Measurements from ENCODE around the gene TRMT44. TPM values are rescaled to one million over a fixed set of nuclear protein-coding genes. Genes with fewer than 3 reads are reported as not detected.

TRMT44 gene
- total RNA-seq, 6 donors from 2014 or later = 22.8 to 81.7 (median 30.2) TPM

- WGBS, 2 donors = 93 to 96% methylated on average over 9 of the region's 9 CpGs
- no peak for DNase-seq
- H3K36me3 ChIP-seq = peaks cover 3 to 90% (median 50%) of the 10 kb centered on the region in 4 donors
- H3K4me1 ChIP-seq = peaks cover 0 to 3% (median 0%) of the 10 kb centered on the region in 4 donors
- no peaks in the 10 kb centered on the region for H3K27me3 ChIP-seq
- H3K4me3 ChIP-seq = no peak overlapping the region
- TF ChIP-seq POLR2A (IDR thresholded peaks at IDR 0.05) (no peak), EP300 (IDR thresholded peaks at IDR 0.05) (no peak), POLR2AphosphoS5 (IDR thresholded peaks at IDR 0.05) (no peak)
- TF ChIP-seq, protein P1, sequence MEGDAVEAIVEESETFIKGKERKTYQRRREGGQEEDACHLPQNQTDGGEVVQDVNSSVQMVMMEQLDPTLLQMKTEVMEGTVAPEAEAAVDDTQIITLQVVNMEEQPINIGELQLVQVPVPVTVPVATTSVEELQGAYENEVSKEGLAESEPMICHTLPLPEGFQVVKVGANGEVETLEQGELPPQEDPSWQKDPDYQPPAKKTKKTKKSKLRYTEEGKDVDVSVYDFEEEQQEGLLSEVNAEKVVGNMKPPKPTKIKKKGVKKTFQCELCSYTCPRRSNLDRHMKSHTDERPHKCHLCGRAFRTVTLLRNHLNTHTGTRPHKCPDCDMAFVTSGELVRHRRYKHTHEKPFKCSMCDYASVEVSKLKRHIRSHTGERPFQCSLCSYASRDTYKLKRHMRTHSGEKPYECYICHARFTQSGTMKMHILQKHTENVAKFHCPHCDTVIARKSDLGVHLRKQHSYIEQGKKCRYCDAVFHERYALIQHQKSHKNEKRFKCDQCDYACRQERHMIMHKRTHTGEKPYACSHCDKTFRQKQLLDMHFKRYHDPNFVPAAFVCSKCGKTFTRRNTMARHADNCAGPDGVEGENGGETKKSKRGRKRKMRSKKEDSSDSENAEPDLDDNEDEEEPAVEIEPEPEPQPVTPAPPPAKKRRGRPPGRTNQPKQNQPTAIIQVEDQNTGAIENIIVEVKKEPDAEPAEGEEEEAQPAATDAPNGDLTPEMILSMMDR (IDR thresholded peaks at IDR 0.05) = no peak
- no peaks in the 10 kb centered on the region for H3K9me3 ChIP-seq
- no peak for ATAC-seq (ENCODE audit: low FRiP score in 2 of 2)
- no peak overlapping the region for H3K27ac ChIP-seq
These were observed 23.2 kb downstream of the TRMT44 start for GRCh38 chr4:8463811-8464210.

DNA sequence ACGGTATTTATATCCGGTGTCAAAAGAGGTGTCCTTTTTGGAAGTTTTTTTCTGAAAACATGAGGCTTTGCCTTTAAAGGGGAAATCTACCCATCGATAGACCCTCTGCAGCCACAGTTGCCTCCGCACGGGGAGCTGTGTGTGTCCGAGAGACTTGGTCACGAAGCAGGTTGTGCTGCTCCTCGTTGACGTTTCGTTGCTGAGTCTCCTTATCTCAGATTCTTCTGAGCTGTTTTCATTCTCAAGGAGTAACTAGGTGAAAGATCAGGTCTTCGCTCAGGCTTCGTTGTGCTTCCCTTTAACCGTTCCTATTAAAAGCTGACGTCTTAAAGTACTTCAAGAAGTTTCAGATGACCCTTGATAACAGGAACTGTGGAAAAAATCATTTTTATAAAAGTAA, 23.8 kb downstream of the TRMT44 start:
- H3K4me1 ChIP-seq = peaks cover 0 to 3% (median 0%) of the 10 kb centered on the region in 4 donors
- no peak for ATAC-seq (ENCODE audit: low FRiP score in 2 of 2)
- H3K27me3 ChIP-seq = no peaks in the 10 kb centered on the region
- 89 to 91% methylated on average over 14 of the region's 14 CpGs for WGBS, 2 donors
- H3K9me3 ChIP-seq = no peaks in the 10 kb centered on the region
- no peak overlapping the region for H3K27ac ChIP-seq
- no peak overlapping the region for H3K4me3 ChIP-seq
- H3K36me3 ChIP-seq = peaks cover 3 to 90% (median 50%) of the 10 kb centered on the region in 4 donors
- TF ChIP-seq POLR2A (IDR thresholded peaks at IDR 0.05) (no peak), POLR2AphosphoS5 (IDR thresholded peaks at IDR 0.05) (no peak), EP300 (IDR thresholded peaks at IDR 0.05) (no peak)
- TF ChIP-seq, protein P1 (IDR thresholded peaks at IDR 0.05) = no peak
- DNase-seq = no peak

DNA sequence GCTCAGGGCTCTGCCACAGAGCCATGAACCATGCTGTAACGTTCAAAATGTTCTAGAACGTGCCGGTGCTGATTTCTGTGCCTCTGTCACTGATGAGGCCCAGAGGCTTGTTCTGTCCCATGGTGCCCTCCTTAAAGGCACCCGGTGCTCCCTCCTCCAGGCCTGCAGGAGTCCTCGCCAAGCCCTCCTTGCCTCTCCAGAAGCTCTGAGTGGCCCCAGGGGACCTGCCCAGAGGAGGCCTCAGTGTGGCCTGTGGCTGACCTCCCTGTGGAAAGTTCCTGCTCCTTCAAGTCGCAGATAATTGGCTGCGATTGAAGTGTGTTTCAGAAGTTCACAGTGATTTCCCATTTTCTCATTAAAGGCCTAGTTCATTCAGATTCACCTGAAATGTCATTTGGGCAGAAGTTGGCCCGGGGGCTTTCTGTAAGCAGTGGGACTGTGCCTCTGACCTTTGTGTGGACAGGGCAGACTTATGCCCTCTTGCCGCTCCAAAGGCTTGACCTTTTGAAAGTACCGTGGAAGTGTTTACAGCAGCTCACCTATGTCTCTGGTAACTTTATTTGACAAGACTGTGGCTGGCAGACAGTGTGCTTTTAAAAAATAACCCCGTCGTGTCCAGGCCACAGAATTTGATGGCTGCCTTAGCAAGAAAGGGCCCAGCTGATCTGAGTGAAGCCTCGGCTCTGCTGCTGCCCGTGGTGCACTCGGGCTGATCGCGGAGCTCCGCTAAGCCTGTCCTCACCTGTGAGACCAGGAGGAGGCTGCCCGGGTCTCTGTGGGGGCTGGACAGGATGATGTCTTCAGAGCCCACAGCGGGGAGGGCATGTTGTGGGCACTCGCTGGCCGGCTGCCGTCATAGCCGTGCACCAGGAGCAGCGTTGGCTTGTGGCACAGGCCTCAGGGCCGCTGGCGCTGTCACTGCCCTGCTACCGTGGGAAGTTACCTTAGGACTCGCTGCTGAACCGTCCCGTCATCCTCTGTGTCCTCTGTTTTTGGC, 25.3 kb downstream of the TRMT44 start:
- H3K27me3 ChIP-seq = no peaks in the 10 kb centered on the region
- 86 to 87% methylated on average over 22 to 31 of the region's 31 CpGs for WGBS, 2 donors
- TF ChIP-seq POLR2A (IDR thresholded peaks at IDR 0.05) (no peak), POLR2AphosphoS5 (IDR thresholded peaks at IDR 0.05) (no peak)
- DNase-seq (peak in 1 of 2 donors; percentile 60), ATAC-seq (ENCODE audit: low FRiP score in 2 of 2) (peak in 1 of 2 donors; percentile 42)
- H3K36me3 ChIP-seq = peaks cover 3 to 84% (median 50%) of the 10 kb centered on the region in 4 donors
- peaks cover 0 to 3% (median 0%) of the 10 kb centered on the region in 4 donors for H3K4me1 ChIP-seq
- H3K27ac ChIP-seq = no peak overlapping the region
- no peaks in the 10 kb centered on the region for H3K9me3 ChIP-seq
- H3K4me3 ChIP-seq = no peak overlapping the region

DNA sequence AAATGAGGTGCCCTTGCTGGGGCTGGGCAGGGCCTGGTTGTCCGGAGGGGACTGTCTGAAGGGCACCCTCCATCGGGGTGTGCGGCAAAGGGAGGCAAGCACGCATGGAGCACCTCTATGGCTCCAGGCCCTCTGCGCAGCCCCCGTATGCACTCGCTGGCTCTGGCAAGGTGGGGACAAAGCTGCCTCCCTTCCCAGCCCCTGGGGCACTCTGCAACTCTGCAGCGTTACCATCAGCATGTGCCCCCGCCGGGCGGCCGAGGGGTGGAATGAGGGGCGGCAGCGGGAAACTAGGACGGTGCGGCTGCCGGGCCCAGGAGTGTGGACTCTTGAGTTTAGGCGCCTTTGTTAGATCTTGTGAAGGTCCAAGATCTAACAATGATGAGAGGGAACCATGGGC, 26.4 kb downstream of the TRMT44 start:
- Histone ChIP-seq H3K4me3 (no peak overlapping the region), H3K27me3 (no peaks in the 10 kb centered on the region), H3K36me3 (peaks cover 3 to 80% (median 47%) of the 10 kb centered on the region in 4 donors), H3K9me3 (no peaks in the 10 kb centered on the region), H3K4me1 (peaks cover 0 to 4% (median under 1%) of the 10 kb centered on the region in 4 donors), H3K27ac (no peak overlapping the region)
- 95 to 96% methylated on average over 14 to 18 of the region's 18 CpGs for WGBS, 2 donors
- TF ChIP-seq POLR2A (IDR thresholded peaks at IDR 0.05) (no peak), POLR2AphosphoS5 (IDR thresholded peaks at IDR 0.05) (no peak), EP300 (IDR thresholded peaks at IDR 0.05) (no peak)
- TF ChIP-seq, protein P1 (IDR thresholded peaks at IDR 0.05) = no peak
- ATAC-seq (ENCODE audit: low FRiP score in 2 of 2) (no peak), DNase-seq (peak in 1 of 2 donors; percentile 71)

DNA sequence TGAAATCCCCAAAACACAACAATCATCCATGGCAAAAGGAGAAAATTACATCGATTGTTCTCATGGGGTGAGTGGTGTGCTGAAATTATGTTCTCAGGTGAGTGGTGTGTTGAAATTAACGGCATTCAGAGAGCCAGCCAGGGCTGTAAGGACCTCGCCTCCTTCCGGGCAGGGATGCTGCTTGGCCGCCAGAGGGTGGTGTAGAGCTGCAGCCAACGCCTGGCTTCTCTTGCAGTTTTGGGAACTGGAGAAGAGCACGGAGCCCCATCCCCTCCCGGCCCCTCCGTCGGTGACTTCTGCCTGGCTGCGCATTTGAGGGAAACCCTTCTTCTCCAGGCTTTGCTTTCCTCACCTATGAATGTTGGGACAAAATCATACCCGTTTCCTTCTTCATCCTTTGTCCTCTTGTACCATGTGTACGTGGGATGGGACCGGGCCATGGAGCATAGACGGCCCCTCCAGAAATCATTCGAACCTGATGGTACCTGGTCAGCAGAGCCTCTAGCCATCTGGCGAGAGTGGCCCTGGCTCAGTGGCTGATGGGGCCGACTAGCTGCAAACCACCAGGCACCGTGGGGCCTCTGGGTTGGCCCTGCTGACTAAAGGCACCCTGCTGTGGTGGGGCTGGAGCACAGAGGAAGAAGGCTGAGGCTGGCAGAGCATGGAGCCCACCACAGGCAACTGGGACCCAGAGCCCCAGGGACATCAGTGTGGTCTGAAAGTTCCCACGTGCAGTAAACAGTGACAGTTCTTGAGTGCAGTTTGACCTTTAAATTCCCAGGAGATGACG, 28.4 kb downstream of the TRMT44 start:
- Histone ChIP-seq H3K27me3 (no peaks in the 10 kb centered on the region), H3K36me3 (peaks cover 3 to 67% (median 41%) of the 10 kb centered on the region in 4 donors), H3K4me1 (peaks cover 5 to 12% (median 11%) of the 10 kb centered on the region in 4 donors), H3K9me3 (no peaks in the 10 kb centered on the region), H3K4me3 (no peak overlapping the region), H3K27ac (no peak overlapping the region)
- ATAC-seq (ENCODE audit: low FRiP score in 2 of 2) (peak; percentile 65 to 76), DNase-seq (peak; percentile 72 to 74)
- TF ChIP-seq POLR2AphosphoS5 (IDR thresholded peaks at IDR 0.05) (no peak), POLR2A (IDR thresholded peaks at IDR 0.05) (no peak), EP300 (IDR thresholded peaks at IDR 0.05) (no peak)
- TF ChIP-seq, protein P1 (IDR thresholded peaks at IDR 0.05) = peak; percentile 71 to 87 (median 85)
- WGBS, 2 donors = 49 to 54% methylated on average over 20 to 21 of the region's 21 CpGs
